GM21423 (cell line): Measurements from ENCODE around the gene MISP3.

Experiments
- ATAC-seq: cut with Tn5 transposase; IDR thresholded peaks from one replicate; pipeline ENCODE4 v1.9.1; 2021; ENCODE audit warnings: mild to moderate bottlenecking, moderate library complexity; ENCODE audit not compliant: unreplicated experiment

Gene MISP3

GRCh38 chr19:14101003-14101545, 28.5 kb downstream of the MISP3 start:
- ATAC-seq: no peak

DNA sequence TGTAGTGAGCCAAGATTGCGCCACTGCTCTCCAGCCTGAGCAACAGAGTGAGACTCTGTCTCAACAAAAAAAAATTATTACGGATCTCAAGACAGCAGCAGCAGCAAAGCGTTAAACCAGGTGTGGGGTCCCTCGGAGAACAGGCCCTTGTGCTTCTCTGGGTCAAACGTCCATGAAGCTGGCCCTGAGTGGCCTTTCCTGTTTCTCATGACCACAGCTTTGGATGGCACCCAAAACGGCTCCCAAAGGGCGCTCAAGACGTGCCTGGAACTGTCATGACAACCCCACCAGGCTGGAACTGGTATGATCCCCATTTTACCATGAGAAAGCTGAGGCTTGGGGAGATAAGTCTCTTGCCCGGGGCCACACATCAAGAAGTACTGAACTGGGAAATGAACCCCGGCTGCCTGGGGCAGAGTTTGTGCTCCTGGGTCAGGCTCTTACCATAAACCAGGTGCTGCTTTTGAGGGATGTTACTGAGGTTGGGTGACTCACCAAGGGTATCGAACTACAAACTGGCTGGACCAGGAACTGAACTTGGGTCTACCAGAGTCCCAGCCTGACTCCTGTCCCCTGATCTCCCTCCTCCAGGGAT, 29.6 kb downstream of the MISP3 start:
- no peak for ATAC-seq

DNA sequence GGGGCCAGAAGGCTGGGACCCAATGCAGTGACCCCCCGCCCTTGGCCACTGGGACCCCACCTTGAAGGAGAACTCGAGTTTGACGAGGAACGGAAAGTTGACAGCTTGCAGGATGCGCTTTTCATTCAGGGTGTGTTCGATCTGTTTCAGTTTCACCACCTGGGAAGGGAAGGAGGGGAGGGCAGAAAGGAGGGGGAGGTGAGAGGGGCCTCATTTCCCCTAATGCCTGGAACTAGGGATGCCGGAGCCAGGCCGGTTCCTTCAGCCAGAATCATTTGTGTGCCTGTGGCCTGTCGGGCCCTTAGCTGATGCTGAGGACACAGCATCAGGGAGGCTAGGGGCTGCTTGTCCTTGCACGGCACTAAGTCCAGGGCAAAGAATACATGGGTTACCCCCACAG, 30.2 kb downstream of the MISP3 start:
- ATAC-seq: no peak

GRCh38 chr19:14103310-14103709, 30.7 kb downstream of the MISP3 start:
- no peak for ATAC-seq

DNA sequence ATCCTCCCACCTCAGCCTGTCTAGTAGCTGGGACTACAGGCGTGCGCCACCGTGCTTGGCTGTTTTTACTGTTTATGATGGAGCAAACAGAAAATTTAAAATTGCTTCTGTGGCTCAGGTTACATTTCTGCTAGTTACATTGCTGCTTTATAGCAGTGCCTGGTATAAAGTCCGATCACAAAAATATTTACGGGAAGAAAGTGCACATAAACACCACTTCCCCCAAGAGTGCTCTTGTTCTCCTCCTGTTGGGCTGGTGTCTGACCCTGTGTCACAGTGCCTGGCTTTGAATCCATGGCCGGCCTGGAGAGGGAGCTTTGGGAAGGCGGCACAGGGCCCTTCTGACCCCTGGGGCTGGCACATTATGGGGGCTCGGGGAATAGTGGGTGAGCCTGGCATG, 33.1 kb downstream of the MISP3 start:
- ATAC-seq: no peak

DNA sequence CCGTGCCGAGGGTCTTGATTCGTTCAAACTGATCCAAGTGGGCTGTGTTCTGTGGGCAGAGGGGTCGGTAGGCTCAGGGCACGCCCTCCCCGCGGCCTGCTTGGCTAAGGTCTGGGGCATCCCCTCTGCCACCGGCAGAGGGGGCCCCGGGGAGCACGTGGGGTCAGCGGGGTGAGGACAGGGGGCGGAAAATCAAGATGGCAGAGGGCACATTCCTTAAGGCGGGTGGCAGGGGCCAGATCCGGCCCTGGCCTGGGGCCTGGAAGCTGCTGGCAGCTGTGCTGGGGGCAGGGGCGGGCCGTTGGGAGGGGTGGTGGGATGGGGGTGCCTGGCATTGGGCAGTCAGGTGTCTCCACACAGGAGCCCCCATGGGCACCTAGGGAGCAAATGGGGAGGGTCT, 34.3 kb downstream of the MISP3 start:
- ATAC-seq: no peak

DNA sequence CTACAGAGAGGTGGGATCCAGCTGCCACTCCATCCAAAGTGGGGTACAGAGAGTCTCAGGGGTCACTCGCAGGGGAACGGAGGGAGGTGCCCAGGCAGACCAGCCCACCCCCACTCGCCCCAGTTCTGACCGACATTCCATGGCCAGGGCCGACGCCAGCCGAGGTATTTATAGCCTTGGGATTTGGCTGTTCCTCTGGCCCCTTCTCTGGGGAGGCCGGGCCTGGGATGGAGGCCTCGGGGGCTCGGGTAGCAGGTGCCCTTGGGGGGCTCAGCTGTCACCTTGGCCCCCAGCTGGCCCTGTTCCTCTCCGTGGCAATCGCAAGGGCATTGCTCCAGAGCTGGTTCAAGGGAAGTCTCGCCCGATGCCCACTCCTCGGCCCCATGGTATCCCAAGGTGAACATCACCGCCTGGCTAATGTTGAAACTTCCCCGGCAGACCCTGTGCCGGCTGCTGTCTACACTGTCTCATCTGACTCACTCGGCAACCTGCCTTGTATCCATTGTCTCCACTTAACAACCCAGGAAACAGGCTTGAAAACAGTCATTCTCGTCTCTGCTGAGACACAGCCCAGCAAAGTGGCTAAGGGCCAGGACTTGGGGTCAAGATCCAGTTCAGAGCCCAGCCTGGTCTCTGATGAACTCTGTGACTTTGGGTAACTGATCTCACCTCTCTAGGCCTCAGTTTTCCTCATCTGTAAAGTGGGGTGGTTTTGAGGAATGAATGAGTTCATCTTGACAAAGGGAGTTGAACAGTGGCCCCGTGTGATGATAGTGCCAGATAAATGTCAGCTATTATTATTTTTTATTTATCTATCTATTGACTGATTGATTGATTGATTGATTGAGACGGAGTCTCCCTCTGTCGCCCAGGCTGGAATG, 35.2 kb downstream of the MISP3 start:
- ATAC-seq: no peak

- no peak for ATAC-seq
Observed at GRCh38 chr19:14110650-14111049, 38.1 kb downstream of the MISP3 start.

GRCh38 chr19:14111486-14111885, 38.9 kb downstream of the MISP3 start:
- no peak for ATAC-seq

GRCh38 chr19:14112051-14112808, 39.6 kb downstream of the MISP3 start:
- no peak for ATAC-seq

DNA sequence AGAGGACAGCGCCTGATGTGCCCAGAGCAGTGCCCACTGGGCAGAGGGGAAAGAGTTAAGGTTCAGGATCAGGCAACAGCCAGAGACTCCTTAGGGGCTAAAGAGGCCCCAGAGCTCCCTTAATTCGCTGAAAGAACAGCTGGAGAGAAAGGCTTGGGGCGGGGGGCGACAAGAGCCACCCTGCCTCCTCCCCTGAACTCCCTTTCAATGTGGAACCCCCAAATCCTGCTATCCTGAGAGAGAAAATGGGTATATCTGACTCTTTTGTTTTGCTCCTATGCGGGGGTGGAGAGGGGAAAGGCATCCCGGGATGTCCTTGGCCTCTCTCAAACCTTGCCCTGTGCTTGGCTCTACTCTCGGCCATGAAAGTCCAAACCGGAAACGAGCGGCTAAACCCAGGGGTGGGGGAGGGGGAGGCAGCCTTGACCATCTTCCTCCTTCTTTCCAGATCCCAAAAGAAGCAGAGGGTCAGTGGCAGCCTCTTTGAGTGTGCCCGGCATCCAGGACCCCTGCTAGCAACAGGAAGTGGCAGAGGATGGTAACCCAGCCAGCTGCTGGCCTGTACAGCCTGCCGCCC, 40.3 kb downstream of the MISP3 start:
- no peak for ATAC-seq

DNA sequence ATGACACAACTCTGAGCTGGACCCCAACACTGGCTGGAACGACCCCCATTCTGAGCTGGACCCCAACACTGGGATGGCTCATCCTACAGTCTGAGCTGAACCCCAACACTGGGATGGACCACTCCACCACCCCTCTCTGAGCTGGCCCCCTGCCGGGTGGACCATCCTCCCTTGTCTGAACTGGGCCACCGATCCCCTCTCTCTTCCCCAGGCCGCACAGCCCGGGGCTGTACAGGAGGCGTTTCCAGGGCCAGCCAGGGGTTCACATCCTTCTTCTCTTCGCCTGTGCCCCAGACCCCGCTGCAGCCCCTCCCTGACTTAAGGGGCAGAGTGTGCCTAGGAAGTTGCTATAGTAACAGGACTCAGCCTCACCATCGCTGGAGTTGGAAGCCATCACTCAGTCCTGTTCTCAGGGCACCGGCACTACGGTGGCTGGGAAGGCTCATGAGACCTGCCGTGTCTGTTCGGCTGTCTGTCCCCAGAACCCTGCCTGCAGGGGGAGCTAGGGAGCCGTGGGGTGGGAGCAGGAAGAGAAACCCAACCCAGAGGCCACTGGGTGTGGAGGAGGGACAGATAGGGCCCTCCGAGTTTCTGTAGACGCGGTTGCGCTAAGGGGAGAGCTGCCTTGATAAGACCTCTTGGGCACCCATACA, 41.3 kb downstream of the MISP3 start:
- no peak for ATAC-seq

GRCh38 chr19:14114439-14114838, 41.9 kb downstream of the MISP3 start:
- ATAC-seq: no peak

DNA sequence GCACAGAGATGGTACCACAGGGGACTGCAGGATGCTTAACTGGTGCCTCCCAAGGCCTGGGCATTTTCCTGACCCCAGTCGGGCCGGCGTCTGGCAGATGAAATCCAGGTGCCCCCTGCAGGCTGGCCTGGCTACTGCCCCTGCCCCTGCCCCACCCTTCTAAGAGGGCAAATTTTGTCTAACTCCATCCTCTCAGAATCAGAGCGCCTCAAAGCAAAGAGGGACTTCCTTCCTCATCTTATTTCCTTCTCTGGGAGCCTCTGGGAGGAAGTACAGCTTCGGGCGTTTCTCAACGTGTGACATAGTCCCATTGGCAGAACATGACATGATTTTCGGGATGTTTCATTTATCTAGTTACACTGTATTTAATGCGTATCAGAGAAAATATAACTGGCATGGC, 42.3 kb downstream of the MISP3 start:
- no peak for ATAC-seq

DNA sequence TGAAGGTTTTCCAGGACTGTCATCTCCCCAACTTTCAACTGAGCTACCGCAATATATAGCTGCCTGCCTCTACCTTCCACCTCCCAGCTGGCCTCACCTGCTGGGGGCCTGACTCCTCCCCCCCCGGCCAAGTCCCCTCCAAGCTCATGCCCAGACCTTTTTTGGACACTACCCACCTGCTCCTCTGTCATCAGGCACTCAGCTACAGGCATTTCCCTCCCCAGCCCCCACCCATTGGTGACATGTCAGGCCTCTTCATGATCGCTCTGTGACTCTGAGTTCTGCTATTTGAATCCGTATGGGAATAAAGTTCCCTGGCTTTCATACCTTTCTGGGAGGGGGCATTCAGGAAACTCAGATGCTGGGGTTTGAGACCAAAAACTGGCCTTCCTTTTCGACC, 43.2 kb downstream of the MISP3 start:
- ATAC-seq: no peak

- ATAC-seq: no peak
Observed at GRCh38 chr19:14116525-14116917, 43.9 kb downstream of the MISP3 start.

- peak; percentile 7 for ATAC-seq
Observed at GRCh38 chr19:14116918-14117578, 44.5 kb downstream of the MISP3 start.

DNA sequence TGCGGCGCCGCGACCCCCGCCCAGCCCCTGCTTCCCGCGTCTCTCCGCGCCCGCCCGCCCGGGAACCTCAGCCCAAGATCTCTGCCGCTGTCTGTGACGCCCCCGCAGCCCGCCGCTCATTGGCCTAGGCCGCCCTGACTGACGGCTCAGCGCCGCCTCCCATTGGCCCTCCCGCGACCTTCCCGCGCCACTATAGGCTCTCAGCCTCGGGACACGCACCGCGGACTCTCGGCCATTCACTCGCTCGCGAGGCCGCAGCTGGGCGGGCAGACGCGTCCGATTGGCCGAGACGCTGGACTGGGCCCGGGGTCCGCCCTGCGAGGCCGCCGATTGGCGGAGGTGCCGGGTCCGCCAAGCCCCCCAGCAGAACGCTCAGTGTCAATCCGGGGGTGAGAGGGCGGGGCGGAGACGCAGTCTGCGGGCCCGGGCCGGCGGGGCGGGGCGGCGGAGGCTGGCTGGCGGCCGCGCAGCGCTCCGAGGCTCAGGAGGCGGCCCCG, 45.1 kb downstream of the MISP3 start, which contains the start of gene PRKACA:
Gene PRKACA, minus strand, starts transcription at position 95 of the 497 bp plus-strand sequence. CDS start 215 bp downstream, outside the sequence.
- peak; percentile 90 for ATAC-seq

GRCh38 chr19:14118165-14119051, 45.8 kb downstream of the MISP3 start:
- ATAC-seq: no peak
